ENCODE results near the gene RALB.
"Not testable (repeated sequence)": the region's sequence is repeated elsewhere in the genome, so short reads cannot be mapped to it uniquely, and the experiment has no call there.

The RALB gene

DNA sequence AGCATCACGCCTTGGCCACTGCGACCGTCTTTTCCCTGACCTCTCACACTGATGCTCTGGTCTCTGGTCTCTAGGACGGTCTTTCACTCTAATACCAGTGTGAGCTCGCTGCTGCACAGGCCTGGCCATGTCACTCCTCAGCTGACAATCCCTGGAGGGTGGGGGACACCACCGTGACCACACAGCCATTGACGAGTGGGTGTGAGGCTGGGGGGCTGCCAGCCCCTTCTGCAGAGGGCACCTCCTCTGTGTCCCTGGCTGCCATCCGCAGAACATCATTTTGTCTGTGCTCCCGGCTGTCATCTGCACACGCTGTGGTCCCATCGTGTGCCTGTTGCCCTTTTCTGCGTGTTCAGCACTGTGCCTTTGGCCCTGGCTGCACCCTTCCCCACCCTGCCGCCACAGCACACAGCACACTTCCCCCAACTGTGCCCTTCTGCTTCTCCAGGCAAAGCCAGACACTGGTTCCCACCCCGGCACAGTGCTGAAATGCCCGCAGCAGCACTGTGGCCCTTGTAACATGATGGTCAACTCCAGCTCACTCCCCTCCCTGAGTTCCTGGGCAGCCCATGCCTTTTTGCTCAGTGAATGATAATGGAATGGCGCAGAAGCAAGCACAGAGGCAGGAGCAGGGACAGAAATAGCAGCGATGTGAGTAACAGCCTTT lies 62.8 kb downstream of the RALB start:
- no peak for DNase-seq (ENCODE audit: low read depth in 2 of 3, low spot score in 2 of 3)

DNA sequence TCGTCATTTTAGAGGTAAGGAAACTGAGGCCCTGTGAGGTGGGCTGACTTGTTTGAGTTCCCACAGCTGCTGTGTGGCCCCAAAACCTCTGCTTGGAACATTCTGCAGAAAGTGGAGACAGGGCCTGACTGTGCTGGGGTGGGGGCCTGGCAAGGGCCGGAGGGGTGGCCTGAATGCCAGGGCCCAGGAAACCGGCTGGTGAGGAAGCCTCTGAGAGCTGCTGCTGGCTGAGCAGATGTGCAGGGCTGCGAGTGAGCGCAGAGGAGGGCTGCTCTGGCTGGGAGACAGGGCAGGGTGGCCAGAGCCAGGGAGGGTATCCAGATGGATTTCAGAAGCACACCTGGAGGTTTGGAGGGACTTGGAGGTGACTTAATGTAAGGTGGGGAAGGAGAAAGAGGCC lies 63.4 kb downstream of the RALB start:
- DNase-seq (ENCODE audit: low read depth in 2 of 3, low spot score in 2 of 3), result no peak

DNA sequence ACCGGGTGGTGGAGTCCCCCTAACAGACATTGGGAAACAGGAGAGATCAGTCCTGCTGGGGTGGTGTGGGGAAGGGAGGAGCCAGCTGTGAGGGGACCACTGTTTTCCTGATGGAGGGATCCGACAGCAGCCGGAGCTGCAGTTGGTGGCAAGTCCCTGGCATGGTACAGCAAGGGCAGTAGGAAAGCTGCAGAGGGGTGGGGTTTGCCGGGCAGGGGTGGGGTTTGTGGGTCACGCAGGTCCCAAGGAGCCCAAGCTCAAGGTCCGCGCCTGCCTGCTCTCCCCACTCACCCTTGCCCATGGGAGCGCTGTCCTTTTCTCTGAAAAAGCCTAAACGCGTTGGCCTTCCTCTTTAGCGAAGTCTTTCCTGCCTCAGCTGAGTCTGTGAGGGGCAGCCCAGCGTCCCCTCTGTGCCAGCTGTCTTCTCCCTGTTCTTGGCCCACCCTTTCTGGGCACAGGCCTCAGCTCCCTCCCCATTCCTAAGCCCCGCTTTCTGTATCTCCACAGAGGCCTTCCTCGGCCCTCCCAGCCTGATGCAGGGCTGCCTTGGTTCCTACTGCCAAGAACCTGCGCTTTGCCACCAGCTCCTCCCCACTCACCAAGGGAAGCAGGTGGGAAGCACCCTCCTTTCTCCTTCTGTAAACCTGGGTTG lies 64.0 kb downstream of the RALB start:
- no peak for DNase-seq (ENCODE audit: low read depth in 2 of 3, low spot score in 2 of 3)

DNA sequence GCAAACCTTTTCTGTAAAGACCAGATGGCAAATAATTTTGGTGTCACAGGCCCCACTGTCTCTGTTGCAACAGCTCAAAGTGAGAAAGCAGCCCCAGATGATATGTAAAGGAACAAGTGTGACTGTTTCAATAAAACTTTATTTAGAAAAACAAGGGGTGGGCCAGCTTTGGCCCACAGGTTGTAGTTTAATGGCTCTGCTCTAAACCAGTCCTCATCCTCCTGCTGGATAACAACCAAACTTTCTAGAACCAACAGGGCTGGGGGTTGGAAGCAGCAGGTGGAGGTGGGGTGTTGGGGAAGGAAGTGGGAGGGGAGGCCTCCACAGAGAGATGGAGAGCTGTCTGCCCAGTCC lies 64.5 kb downstream of the RALB start:
- DNase-seq (ENCODE audit: low read depth in 2 of 3, low spot score in 2 of 3), result no peak

DNA sequence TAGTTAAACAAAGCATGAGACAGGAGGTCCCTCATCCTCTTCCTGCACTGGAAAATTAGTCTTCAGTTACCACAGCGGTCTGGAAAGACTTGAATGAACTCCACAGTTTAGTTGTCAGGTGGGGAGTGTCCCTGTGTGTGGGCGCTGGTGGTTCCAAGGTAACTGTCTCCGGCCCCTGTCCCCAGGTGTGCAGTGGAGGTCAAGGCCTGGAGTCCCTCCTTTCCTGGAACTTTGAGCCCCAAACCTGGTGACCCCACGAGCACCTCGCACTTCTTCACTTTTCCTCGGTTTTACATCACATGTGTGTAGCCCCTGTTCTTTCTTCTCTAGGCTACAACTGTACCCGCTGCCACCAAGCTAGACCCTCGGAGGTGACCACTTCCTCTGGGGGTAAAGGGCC lies 65.3 kb downstream of the RALB start:
- DNase-seq (ENCODE audit: low read depth in 2 of 3, low spot score in 2 of 3), result no peak

DNA sequence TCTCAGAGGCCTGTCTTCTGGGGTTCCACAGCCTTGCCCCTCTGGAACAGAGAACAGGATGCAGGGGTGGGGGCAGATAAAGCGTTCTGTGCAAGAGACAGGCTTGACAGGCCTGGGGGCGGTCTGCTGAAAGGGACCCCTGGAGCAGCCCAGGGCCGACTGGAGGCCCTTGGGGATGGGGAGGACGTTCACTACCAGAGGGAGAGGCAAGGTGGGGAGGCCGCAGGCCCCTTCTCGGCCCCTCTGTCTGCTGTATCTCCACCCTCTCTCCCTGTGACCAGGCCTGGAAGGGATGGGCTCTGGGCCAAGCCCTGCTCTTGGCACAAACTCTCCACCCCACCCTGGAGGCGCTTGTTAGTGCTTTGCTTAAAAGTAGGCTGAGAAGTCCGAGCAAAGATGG lies 66.0 kb downstream of the RALB start:
- DNase-seq (ENCODE audit: low read depth in 2 of 3, low spot score in 2 of 3), result no peak

DNA sequence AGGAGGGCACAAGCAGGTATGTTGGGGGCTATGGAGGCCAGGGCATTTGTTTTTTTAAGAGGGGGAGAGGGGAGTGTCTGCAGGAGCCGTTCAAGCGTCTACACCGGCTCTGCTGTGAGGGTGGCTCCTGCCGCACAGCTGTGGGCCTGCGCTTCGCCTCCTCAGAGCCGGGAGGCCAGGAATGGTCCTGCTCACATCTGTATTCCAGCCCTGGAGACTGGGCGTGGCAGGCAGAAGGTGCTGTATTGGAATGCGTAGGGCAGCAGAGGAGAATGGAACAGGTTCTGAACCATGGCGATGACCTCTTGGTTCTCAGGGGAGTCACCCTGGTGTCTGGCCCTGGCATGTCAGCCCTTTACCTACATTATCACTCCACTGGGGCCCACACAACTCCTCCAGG lies 66.5 kb downstream of the RALB start:
- no peak for DNase-seq (ENCODE audit: low read depth in 2 of 3, low spot score in 2 of 3)

DNA sequence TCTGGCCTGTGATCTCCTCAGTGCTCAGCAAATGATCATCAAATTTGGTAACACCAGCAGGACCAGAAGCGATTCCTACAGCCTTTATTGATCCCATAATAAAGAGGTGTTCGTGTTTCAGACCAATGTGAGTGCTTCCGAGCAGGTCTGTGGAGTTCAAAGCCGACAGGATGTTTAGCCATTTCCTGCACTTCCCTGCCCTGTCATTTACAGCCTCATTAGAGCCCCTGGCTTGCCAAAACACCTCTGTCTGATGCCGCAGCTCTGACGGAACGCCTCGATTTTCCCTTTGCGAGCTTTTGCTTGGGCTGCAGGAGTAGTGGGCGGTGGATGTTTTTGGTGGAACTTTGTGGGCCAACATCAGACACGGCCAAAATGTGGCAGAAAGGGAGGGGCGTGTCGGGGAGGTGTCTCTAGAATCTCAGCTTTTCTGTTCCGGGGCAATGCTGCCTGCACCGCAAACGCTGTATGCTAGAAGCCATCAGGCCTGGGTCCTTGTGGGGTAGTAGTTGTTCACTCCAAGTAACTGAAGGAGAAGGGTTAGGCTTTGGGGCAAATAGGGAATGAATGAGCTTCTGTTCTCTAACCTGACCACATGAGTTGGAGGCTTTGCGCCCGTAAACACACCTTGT lies 67.2 kb downstream of the RALB start:
- no peak for DNase-seq (ENCODE audit: low read depth in 2 of 3, low spot score in 2 of 3)

DNA sequence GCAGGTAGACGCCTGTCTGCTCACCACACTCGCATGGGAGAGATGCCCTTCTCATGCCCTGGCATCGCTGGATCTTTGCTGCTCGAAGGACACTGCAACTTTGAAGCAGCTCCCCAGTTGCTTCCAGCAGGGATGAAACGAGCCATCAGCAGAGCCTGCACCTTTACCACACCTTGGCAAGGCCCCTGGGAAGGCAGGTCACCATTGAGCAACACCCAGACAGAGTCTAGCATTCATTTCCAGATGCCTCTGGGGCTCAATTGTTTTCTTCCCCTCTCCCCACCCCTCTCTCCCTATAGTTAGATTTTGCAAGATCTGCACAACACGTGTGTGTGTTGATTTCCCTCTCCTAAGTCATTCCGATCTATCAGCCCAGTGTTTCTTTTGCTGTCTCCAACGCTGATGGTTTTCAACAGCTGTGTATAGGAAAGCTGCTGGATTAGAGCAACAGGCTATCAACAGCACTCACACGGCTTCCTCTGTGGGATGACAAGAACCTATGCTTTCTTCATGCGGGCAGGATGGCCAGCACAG lies 67.7 kb downstream of the RALB start:
- no peak for DNase-seq (ENCODE audit: low read depth in 2 of 3, low spot score in 2 of 3)

DNA sequence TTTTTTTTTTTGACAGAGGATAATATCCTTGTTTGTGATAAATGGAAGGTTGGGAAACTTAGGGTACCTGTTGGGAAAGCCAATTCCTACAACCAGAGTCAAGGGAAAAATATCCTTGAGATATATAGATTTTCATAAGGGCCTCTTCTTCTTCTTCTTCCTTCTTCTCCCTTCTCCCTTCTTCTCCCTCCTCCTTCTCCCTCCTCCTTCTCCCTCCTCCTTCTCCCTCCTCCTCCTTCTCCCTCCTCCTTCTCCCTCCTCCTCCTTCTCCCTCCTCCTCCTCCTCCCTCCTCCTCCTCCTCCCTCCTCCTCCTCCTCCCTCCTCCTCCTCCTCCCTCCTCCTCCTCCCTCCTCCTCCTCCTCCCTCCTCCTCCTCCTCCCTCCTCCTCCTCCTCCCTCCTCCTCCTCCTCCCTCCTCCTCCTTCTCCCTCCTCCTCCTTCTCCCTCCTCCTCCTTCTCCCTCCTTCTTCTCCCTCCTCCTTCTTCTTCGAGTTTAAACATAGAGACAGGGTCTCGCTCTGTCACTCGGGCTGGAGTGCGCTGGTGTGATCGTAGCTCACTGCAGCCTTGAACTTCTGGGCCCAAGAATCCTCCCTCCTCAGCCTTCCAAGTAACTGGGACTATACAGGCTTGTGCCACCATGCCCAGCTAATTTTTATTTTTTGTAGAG lies 68.4 kb downstream of the RALB start:
- not testable (repeated sequence) for DNase-seq (ENCODE audit: low read depth in 2 of 3, low spot score in 2 of 3)

DNA sequence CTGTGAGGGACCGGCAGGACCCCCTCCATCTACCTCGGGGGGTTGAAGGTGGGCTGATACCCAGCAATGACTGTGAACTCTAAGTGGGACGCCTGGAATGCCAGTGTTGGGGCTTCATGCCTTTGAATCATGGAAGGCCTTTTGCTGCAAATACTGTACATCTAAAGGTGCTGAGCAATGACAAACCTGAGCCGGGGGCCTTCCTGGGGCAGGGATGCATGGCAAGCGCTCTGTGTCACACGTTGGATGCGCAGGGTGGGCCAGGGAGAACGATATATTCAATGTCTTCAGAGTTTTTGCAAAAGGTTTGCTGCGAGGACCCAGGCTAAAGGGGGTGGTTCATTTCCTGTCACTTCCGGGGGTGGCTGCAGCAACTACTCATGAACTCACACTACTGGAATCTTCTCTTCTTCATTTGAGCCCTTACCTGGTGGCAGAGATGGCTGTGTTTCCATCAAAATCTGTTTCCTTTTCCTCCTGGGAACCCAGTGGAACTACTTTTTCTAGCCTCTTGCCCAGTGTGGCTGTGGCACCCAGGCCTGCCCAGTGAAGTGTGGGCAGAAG lies 69.2 kb downstream of the RALB start:
- no peak for DNase-seq (ENCODE audit: low read depth in 2 of 3, low spot score in 2 of 3)

DNA sequence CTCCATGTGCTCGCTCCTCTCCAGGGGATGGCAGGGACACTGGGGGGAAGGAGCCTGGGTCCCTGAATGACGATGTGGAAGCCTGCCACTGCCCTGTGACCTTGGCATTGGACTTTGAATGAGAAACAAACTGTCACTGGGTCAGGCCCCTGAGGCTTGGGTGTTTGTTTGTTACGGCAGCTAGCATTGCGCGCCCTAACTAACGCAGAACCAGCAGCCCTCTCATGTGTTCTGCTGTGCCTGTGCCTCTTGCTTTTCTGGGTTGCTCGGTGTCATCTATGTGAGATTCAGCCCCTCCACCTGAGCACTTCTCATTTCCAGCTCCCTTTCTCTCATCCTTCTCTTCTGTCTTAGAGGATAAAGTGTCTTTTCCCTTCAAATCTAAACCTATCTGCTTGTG lies 69.7 kb downstream of the RALB start:
- no peak for DNase-seq (ENCODE audit: low read depth in 2 of 3, low spot score in 2 of 3)

DNA sequence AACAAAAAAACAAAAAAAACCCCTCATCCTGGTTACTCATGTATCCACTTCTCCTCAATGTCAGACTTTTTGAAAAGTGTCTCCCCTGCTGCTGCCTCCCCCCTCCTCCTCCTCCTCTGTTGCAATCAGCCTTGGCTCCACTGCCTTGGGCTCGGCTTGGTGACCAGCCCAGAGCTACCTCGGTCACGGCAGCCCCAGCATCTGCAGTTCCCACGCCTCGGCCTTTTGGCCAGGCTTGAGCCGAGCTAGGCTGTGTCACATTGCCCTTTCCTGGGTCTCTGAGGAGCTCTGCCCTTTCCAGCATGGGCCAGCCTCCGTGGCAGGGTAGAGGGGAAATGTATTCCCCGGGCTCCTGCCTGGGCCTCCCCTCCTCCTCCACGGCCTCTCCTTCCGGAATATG lies 70.6 kb downstream of the RALB start:
- DNase-seq (ENCODE audit: low read depth in 2 of 3, low spot score in 2 of 3), result no peak

DNA sequence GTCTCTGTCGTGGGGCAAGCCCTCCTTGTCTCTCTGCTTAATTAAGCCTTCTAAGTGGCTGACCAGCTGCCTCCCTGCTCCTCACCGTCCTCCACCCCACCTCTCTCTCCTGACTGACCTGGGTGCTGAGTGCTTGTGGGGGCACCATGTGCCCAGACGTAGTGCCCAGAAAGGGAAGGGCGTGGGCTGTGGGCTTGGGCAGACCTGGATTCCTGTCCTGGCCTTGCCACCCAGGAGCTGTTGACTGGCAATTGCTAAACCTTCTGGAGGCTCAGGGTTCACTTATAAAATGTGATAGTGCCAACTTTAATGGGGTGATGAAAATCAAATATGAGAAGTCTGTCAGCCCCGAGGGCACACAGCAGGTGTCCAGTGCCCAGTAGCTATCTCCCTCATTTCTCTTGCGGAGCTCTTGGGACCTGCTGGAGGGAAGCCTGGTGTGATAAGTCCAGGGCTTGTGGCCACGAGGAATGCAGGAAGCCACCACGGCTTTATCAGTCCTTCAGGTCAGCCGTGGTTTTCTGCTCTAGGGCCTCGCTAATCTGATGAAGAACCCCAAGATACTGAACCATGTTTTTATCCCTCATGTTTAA lies 71.3 kb downstream of the RALB start:
- no peak for DNase-seq (ENCODE audit: low read depth in 2 of 3, low spot score in 2 of 3)

DNA sequence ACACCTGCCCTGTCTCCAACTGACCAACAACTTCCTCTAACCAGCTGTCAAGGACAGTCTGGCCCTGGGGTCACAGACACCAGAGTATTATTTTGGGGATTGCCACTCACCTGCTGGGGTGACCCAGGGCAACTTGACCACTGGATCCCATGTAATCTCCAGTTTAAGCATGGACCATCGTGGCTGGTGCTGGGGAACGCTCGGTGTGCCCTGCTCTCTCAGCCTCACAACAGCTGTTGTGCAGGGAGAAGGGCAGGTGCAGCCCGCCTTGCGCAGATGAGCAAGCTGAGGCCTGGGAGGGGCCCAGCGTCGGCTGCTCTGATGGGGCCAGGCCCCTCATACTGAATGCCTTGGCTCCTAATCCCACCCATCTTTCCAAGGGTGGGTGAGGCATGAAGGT lies 72.3 kb downstream of the RALB start:
- no peak for DNase-seq (ENCODE audit: low read depth in 2 of 3, low spot score in 2 of 3)

DNA sequence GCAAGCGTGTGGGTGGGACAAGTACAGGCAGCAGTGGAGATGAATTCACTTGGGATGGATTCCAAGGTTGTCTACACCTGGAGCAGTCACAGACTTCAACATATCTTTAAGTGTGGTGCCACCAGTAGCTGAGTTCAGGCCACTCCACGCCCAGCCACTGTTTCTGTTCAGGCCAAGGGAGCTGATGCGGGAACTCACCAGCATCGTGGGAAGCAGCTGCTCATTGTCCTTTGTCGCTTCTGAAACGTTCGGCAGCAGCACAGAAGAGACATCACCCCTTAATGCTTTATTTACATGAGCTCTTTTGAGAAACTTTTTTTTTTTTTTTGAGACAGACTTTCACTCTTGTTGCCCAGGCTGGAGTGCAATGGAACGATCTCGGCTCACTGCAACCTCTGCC lies 73.4 kb downstream of the RALB start:
- no peak for DNase-seq (ENCODE audit: low read depth in 2 of 3, low spot score in 2 of 3)

DNA sequence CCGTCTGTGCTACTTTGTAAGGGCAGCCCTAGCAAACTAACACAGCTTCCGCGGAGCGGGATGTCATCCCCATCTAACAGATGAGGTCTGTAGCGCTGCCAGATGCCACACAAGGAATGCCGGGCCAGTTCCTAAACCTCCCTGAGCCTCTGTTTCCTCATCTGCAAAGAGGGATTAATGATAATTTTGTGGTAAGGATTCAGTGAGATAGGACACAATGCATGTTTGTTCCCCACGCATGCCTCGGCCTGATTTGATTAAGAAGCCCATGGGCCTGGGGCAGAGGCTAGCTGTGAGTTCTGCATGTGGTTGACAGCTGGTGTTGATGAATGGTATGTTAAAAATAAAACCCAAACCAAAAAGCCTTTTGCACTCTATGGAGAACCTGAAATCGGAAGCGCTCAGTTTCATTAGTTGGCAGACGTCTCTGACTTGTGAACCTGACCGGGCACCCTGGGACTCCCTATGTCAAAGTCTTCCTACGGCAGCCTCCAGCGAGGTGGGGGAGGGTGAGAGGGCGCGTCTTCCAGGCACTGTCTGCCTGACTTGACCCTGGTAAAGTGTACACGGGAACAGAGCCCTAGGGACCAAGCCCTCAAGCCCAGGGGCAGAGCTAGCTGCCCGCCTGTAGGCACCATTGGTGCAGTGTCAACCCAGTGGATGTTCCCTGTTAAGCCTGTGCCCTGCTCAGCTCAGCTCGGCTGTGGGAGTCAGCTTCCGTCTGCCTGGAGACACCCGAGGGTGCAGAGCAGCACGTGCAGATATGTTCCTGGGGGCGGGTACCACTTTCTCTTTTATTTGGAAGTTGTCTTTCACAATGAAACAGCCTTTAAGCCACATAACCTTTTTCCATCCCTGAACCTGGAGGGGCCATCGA lies 78.5 kb downstream of the RALB start:
- no peak for DNase-seq (ENCODE audit: low read depth in 2 of 3, low spot score in 2 of 3)

DNA sequence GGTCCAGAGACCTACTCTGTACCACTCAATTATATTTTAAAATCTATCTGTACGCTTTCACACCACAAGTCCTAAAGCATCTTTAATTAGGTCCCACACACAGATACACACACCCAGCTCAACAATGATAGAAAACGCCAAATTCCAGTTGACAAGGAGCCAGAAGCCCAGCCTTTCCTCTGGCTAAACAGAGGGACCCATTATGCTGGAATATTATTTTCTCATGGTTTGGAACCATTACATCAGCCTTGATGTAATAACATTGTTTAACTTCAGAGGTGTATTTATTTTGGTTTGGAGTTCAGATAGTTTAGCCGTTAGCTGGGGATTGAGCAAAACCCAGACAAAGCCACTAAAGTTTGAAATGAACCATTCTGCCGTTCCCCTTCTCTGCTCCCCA lies 79.3 kb downstream of the RALB start:
- no peak for DNase-seq (ENCODE audit: low read depth in 2 of 3, low spot score in 2 of 3)

DNA sequence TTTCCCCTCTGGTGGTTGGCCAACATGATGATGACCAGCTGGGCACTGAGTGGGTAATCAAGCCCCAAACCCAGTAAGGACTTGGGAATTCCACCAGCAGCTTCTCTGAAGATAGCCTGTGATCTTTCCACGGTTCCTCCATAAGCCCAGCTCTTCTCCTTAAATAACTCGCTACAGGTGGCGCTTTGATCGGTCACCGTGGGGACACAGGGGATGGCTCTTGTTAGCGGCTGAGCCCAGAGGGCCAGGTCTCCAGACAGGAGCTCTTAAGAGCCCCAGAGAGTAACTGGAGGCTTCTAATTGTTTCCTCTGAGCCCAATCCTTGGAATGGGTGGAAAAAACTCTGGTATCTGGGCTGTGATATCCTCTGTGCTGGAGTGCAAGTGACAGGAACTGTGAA lies 79.7 kb downstream of the RALB start:
- DNase-seq (ENCODE audit: low read depth in 2 of 3, low spot score in 2 of 3), result no peak

DNA sequence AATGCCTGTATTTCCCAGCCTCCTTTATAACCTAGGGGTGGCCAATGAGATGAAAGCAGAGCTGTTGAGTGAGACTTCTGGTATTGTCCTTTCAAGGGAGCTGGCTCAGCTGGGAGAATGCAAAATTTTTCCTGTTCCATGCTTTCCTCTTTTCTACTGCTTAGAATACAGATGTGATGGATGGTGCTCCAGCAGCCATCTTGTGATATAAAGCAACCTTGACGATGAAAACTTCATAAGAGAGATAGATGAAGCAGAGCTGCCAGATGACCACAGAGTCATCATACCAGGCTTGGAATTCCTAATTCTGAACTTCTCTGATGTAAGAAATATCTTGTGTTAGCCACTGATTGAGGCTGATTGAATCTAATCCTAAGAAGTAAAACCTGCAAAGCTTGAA lies 81.4 kb downstream of the RALB start:
- no peak for DNase-seq (ENCODE audit: low read depth in 2 of 3, low spot score in 2 of 3)
